Tibial nerve (tissue), 4 donors: Measurements from ENCODE around the gene B3GNT5.

ENCODE experiments used
- EP300 ChIP-seq, 2 donors: sonication (generic); formaldehyde crosslinking; IDR thresholded peaks; one replicate each; pipeline ENCODE4 v1.6.1; 2017; ENCODE audit warnings: antibody characterized with exemption in 2 of 2, mild to moderate bottlenecking in 1 of 2
- POLR2A ChIP-seq, 2 donors: fragments of 450-650 bp; IDR thresholded peaks; one replicate each; pipeline ENCODE4 v1.6.1; 2017; ENCODE audit warnings: antibody characterized with exemption in 2 of 2, mild to moderate bottlenecking in 2 of 2, moderate library complexity in 2 of 2
- TF ChIP-seq, protein P1 (sequence below), 5 experiments: fragments of 200-600 bp in 3 of 5; fragments of 450-650 bp in 2 of 5; sonication (generic) in 3 of 5; IDR thresholded peaks; one replicate each; pipeline ENCODE4 v1.5.1; 2016 to 2019; ENCODE audit warnings: antibody characterized with exemption in 5 of 5, mild to moderate bottlenecking in 3 of 5, moderate library complexity in 2 of 5

DNA sequence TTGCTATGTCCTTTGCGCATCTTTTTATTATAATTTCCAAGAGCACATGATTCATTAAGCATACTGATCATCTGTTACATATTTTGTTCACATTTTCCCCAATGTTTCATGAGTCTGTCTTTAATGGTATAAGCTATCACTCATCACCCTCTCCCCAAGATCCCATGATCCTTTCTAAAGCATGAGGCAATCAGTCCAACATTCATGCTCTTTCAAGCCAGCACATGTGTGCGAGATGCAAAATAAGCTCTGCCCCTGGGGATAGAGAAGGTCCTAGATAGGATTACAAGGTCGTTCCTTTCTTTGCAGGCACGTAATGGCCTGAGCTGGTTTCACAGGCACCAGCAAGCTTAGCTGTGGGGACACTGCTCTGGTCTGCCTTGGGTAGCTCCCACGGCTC, 32.2 kb upstream of the B3GNT5 start:
- TF ChIP-seq EP300 (IDR thresholded peaks at IDR 0.05) (no peak), POLR2A (IDR thresholded peaks at IDR 0.05) (no peak)
- TF ChIP-seq, protein P1, sequence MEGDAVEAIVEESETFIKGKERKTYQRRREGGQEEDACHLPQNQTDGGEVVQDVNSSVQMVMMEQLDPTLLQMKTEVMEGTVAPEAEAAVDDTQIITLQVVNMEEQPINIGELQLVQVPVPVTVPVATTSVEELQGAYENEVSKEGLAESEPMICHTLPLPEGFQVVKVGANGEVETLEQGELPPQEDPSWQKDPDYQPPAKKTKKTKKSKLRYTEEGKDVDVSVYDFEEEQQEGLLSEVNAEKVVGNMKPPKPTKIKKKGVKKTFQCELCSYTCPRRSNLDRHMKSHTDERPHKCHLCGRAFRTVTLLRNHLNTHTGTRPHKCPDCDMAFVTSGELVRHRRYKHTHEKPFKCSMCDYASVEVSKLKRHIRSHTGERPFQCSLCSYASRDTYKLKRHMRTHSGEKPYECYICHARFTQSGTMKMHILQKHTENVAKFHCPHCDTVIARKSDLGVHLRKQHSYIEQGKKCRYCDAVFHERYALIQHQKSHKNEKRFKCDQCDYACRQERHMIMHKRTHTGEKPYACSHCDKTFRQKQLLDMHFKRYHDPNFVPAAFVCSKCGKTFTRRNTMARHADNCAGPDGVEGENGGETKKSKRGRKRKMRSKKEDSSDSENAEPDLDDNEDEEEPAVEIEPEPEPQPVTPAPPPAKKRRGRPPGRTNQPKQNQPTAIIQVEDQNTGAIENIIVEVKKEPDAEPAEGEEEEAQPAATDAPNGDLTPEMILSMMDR (IDR thresholded peaks at IDR 0.05) = no peak
